ACC112 (cell line): ENCODE measurements around the gene ABHD10.
A peak's percentile ranks its signal among the peaks of the same experiment; 100 is the strongest.

Experiments
- H2AFZ ChIP-seq: fragments of 200-600 bp; sonication (generic); one replicate; pipeline ENCODE4 v1.6.0; 2017; ENCODE audit warnings: antibody characterized with exemption, low read length; ENCODE audit not compliant: unreplicated experiment
- H3K27ac ChIP-seq: fragments of 200-600 bp; sonication (generic); 2 replicates; pipeline ENCODE4 v1.5.1; 2014; ENCODE audit warnings: low read depth, mild to moderate bottlenecking, antibody characterized with exemption, low read length, moderate library complexity
- H3K27me3 ChIP-seq: fragments of 200-600 bp; sonication (generic); 2 replicates; pipeline ENCODE4 v1.6.1; 2014; ENCODE audit warnings: mild to moderate bottlenecking, antibody characterized with exemption, low read length, moderate library complexity, mixed read lengths; ENCODE audit not compliant: insufficient read depth
- H3K36me3 ChIP-seq: fragments of 200-600 bp; sonication (generic); 2 replicates; pipeline ENCODE4 v1.6.1; 2016; ENCODE audit warnings: mild to moderate bottlenecking, antibody characterized with exemption, low read length, moderate library complexity, mixed read lengths; ENCODE audit not compliant: insufficient read depth
- H3K4me1 ChIP-seq: fragments of 200-600 bp; sonication (generic); one replicate; pipeline ENCODE4 v1.6.1; 2016; ENCODE audit warnings: low read length, mixed read lengths; ENCODE audit not compliant: insufficient read depth, unreplicated experiment, control insufficient read depth
- H3K4me3 ChIP-seq: fragments of 200-600 bp; sonication (generic); 2 replicates; pipeline ENCODE4 v1.5.1; 2014; ENCODE audit warnings: mild to moderate bottlenecking, low read depth, low read length
- H3K79me2 ChIP-seq: fragments of 200-600 bp; sonication (generic); one replicate; pipeline ENCODE4 v1.6.0; 2016; ENCODE audit warnings: low read length; ENCODE audit not compliant: control insufficient read depth, unreplicated experiment, insufficient read depth

ABHD10 gene

DNA sequence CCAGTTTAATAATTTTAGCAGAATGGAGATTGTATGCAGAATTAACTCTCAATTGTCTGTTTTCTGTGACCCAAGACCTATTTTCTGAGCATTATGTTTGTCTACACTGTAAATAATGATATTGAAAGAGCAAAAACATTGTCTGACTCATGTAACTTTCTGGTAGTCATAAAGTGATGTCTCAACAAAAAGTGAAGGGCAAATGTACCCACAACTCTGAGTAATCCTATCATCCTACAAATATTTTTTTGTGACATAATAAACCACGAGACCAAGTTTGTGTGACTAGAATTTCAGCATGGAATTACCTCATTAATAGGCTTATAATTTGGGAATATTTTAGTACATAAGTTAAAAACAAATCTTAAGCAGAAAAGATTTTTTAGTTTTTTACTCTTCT is 15.4 kb upstream of the ABHD10 start:
- Histone ChIP-seq H3K79me2 (no peaks in the 10 kb centered on the region), H3K4me1 (peaks cover 25% of the 10 kb centered on the region), H3K27ac (peak overlapping the region; percentile 93), H3K36me3 (0 out of 2 replicates have a peak, but pooled peaks cover 11% of the 10 kb centered on the region), H3K27me3 (no peaks in the 10 kb centered on the region), H2AFZ (no peak overlapping the region), H3K4me3 (no peak overlapping the region)

- Histone ChIP-seq H3K36me3 (peaks cover 15% of the 10 kb centered on the region), H3K4me3 (no peak overlapping the region), H2AFZ (no peak overlapping the region), H3K27me3 (no peaks in the 10 kb centered on the region), H3K27ac (no peak overlapping the region), H3K4me1 (peaks cover 25% of the 10 kb centered on the region), H3K79me2 (no peaks in the 10 kb centered on the region)
Observed at GRCh38 chr3:111965484-111965883, 13.3 kb upstream of the ABHD10 start.

DNA sequence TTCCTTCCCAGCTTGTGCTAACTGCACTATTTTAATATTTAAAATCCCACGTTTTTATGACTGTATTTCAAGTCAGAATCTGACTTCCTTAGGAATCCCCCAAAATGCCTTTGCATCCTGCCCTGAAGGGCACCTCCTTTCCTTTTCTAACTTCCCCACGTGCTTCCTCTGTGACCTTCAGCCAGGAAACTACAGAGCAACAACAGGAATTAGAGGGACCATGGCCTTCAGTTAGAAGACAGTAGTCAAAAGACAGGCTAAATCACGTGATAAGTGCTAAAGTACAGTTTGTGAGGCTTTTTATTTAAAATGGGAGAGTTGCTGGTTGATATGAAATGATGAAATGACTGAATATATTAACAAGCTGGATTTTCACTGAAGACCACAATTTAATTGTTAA is 11.8 kb upstream of the ABHD10 start:
- H3K36me3 ChIP-seq, result peaks cover 21% of the 10 kb centered on the region
- H3K27ac ChIP-seq, result peak overlapping the region; percentile 27; the same call in 1 of the 2 replicates
- H3K4me1 ChIP-seq, result peaks cover 25% of the 10 kb centered on the region
- H3K79me2 ChIP-seq, result no peaks in the 10 kb centered on the region
- no peak overlapping the region for H3K4me3 ChIP-seq
- H3K27me3 ChIP-seq, result no peaks in the 10 kb centered on the region
- H2AFZ ChIP-seq, result no peak overlapping the region

DNA sequence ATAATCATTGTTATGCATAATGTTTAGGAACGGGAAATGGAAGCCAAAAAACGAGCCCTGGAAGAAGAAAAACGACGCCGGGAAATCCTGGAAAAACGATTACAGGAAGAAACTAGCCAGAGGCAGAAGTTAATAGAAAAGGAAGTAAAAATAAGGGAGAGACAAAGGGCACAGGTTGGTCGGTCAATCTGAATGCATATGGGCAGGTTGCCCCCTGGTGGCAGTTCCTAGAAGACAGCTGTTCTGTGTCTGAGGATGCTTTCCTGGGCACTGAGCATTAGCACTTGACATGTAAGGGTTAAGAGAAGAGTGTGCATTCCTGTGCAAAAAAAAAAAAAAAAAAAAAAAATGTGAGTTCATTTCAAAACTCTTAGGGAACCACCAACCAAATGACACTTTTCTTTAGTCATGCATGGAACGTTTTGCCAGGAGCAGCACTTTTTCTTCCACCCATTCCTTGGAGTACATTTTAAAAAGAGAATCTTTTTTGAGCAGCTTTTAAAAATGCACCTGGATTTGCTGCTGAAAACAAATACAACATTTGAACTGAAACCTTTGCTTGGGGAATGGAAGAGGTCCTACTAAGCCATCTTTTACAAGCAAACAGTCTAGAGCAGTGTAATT is 11.1 kb upstream of the ABHD10 start:
- H3K79me2 ChIP-seq, result no peaks in the 10 kb centered on the region
- H3K27ac ChIP-seq, result peak overlapping the region; percentile 27; the same call in 1 of the 2 replicates
- no peak overlapping the region for H2AFZ ChIP-seq
- no peaks in the 10 kb centered on the region for H3K27me3 ChIP-seq
- H3K36me3 ChIP-seq, result peaks cover 21% of the 10 kb centered on the region
- no peak overlapping the region for H3K4me3 ChIP-seq
- H3K4me1 ChIP-seq, result peaks cover 19% of the 10 kb centered on the region

GRCh38 chr3:111968319-111969054 is 10.3 kb upstream of the ABHD10 start:
- no peak overlapping the region for H3K4me3 ChIP-seq
- H3K79me2 ChIP-seq, result no peaks in the 10 kb centered on the region
- peaks cover 12% of the 10 kb centered on the region for H3K4me1 ChIP-seq
- no peak overlapping the region for H3K27ac ChIP-seq
- peaks cover 21% of the 10 kb centered on the region for H3K36me3 ChIP-seq
- no peak overlapping the region for H2AFZ ChIP-seq
- no peaks in the 10 kb centered on the region for H3K27me3 ChIP-seq

DNA sequence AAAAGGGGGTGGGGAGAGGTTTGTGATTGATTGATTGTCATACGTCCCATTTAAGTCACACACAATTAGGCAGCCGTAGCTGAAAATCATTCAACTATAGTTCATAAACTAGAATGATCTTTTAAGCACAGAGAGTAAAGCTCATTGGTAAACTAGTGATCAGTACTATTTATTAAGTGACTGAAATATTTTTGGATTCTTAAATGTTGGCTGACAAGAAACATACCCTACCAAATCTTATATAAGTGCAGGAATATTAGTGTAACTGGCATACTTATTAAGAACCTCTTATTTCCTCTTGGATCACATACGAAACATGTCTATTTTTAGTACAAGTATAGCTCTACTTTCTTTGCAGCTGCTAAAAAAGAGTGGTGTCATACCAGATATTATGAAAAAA is 8.4 kb upstream of the ABHD10 start:
- Histone ChIP-seq H3K36me3 (peaks cover 34% of the 10 kb centered on the region), H3K4me1 (peaks cover 6% of the 10 kb centered on the region), H3K79me2 (no peaks in the 10 kb centered on the region), H2AFZ (no peak overlapping the region), H3K27ac (no peak overlapping the region), H3K4me3 (no peak overlapping the region), H3K27me3 (no peaks in the 10 kb centered on the region)

DNA sequence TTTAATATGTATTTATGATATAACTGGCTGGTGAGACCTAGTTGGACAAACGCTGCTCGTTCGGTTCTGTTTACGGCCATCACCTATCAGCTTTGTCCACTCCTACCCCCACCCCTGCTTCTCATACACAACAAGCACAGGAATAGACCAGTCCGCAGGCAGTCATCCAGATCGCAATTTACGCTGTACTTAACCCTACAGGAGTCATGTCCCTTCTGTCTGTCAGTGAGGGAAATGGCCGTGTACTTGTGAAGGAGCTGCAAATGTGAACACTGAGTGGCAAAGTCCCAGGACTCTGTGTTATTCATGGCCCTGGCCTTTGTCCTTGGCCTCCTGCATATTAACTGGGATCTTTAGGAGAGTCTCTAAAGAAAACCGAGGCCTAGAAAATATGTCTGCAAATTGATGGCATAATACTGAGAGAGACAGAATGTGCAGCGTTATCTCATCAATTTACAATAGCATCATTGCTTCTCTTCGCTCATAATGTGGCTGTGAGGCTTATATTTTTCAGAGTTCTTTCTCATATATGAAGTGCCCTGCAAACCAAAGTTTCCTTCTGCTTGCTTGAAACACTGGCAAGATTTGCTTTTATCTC is 7.2 kb upstream of the ABHD10 start:
- peaks cover 6% of the 10 kb centered on the region for H3K4me1 ChIP-seq
- H3K36me3 ChIP-seq, result peaks cover 32% of the 10 kb centered on the region
- no peaks in the 10 kb centered on the region for H3K79me2 ChIP-seq
- H3K27me3 ChIP-seq, result no peaks in the 10 kb centered on the region
- H3K4me3 ChIP-seq, result no peak overlapping the region
- no peak overlapping the region for H3K27ac ChIP-seq
- no peak overlapping the region for H2AFZ ChIP-seq

DNA sequence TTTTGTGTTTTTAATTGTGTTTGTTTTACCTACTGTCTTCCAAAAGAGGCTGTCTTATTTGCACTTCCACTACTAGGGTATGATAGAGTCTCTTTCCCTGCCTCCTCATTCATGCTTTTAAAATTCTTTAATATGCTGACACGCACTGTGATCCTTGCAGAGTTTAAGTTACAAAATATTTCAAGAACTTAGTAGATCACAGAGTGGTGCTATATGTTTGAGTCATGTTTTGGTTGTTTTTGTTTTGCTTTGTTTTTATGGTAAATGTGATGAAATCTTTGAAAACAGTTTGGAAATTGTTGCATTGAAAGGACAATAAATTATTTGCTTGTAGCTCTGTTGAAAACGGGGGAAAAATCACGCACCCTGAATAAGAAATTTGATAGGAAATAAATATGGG is 5.9 kb upstream of the ABHD10 start:
- Histone ChIP-seq H3K36me3 (peaks cover 23% of the 10 kb centered on the region), H3K4me1 (no peaks in the 10 kb centered on the region), H3K4me3 (no peak overlapping the region), H3K79me2 (no peaks in the 10 kb centered on the region), H3K27ac (no peak overlapping the region), H3K27me3 (no peaks in the 10 kb centered on the region), H2AFZ (no peak overlapping the region)

GRCh38 chr3:111975131-111975530 is 3.7 kb upstream of the ABHD10 start:
- Histone ChIP-seq H3K27ac (no peak overlapping the region), H3K4me1 (peaks cover under 1% of the 10 kb centered on the region), H3K79me2 (peaks cover 12% of the 10 kb centered on the region), H2AFZ (no peak overlapping the region), H3K4me3 (no peak overlapping the region), H3K36me3 (peaks cover 23% of the 10 kb centered on the region), H3K27me3 (no peaks in the 10 kb centered on the region)

- Histone ChIP-seq H2AFZ (no peak overlapping the region), H3K27me3 (no peaks in the 10 kb centered on the region), H3K36me3 (peaks cover 14% of the 10 kb centered on the region), H3K79me2 (peaks cover 23% of the 10 kb centered on the region), H3K4me1 (peaks cover 10% of the 10 kb centered on the region), H3K27ac (no peak overlapping the region), H3K4me3 (no peak overlapping the region)
Observed at GRCh38 chr3:111976254-111976653, 2.6 kb upstream of the ABHD10 start.
